HL-60 (cell line): ENCODE measurements around the gene NTHL1.

ENCODE experiments used
- POLR2AphosphoS5 ChIP-seq: IDR thresholded peaks from 2 replicates; pipeline ENCODE4 v1.6.1; 2012; ENCODE audit warnings: low read depth
- SPI1 ChIP-seq: IDR thresholded peaks from 2 replicates; pipeline ENCODE4 v1.6.1; 2012; ENCODE audit warnings: low read depth, mild to moderate bottlenecking, borderline replicate concordance
- TF ChIP-seq, protein P1 (sequence below): IDR thresholded peaks from one replicate; pipeline ENCODE4 v1.5.1; 2011; ENCODE audit warnings: low read length, control low read depth, inconsistent platforms; ENCODE audit not compliant: insufficient read depth
- TF ChIP-seq, protein P2 (sequence below): IDR thresholded peaks from 2 replicates; pipeline ENCODE4 v1.6.1; 2012; ENCODE audit warnings: low read depth; ENCODE audit not compliant: insufficient replicate concordance

- TF ChIP-seq, protein P1, sequence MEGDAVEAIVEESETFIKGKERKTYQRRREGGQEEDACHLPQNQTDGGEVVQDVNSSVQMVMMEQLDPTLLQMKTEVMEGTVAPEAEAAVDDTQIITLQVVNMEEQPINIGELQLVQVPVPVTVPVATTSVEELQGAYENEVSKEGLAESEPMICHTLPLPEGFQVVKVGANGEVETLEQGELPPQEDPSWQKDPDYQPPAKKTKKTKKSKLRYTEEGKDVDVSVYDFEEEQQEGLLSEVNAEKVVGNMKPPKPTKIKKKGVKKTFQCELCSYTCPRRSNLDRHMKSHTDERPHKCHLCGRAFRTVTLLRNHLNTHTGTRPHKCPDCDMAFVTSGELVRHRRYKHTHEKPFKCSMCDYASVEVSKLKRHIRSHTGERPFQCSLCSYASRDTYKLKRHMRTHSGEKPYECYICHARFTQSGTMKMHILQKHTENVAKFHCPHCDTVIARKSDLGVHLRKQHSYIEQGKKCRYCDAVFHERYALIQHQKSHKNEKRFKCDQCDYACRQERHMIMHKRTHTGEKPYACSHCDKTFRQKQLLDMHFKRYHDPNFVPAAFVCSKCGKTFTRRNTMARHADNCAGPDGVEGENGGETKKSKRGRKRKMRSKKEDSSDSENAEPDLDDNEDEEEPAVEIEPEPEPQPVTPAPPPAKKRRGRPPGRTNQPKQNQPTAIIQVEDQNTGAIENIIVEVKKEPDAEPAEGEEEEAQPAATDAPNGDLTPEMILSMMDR: no peak
- TF ChIP-seq POLR2AphosphoS5: no peak
- TF ChIP-seq, protein P2, sequence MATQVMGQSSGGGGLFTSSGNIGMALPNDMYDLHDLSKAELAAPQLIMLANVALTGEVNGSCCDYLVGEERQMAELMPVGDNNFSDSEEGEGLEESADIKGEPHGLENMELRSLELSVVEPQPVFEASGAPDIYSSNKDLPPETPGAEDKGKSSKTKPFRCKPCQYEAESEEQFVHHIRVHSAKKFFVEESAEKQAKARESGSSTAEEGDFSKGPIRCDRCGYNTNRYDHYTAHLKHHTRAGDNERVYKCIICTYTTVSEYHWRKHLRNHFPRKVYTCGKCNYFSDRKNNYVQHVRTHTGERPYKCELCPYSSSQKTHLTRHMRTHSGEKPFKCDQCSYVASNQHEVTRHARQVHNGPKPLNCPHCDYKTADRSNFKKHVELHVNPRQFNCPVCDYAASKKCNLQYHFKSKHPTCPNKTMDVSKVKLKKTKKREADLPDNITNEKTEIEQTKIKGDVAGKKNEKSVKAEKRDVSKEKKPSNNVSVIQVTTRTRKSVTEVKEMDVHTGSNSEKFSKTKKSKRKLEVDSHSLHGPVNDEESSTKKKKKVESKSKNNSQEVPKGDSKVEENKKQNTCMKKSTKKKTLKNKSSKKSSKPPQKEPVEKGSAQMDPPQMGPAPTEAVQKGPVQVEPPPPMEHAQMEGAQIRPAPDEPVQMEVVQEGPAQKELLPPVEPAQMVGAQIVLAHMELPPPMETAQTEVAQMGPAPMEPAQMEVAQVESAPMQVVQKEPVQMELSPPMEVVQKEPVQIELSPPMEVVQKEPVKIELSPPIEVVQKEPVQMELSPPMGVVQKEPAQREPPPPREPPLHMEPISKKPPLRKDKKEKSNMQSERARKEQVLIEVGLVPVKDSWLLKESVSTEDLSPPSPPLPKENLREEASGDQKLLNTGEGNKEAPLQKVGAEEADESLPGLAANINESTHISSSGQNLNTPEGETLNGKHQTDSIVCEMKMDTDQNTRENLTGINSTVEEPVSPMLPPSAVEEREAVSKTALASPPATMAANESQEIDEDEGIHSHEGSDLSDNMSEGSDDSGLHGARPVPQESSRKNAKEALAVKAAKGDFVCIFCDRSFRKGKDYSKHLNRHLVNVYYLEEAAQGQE: no peak
- no peak for TF ChIP-seq SPI1
These were observed 9.0 kb downstream of the NTHL1 start for GRCh38 chr16:2038382-2039231.
